Endothelial cell of umbilical vein (primary cell): ENCODE data around the gene SAE1. TPM values are rescaled to one million over a fixed set of nuclear protein-coding genes. Genes with fewer than 3 reads are reported as not detected.

ENCODE experiments used
- BruUV-seq: library from RNA; stranded (reverse); fragments of 400-500 nt; replicated peaks from 2 replicates; lab custom pipeline; 2021; lab: Mats Ljungman, UMichigan
- CTCF ChIA-PET: fragments of 300-600, 350-600 bp; sonication (Branson Sonifier 250); formaldehyde crosslinking; loops from one replicate; lab custom pipeline; 2021; ENCODE audit warnings: antibody characterized with exemption, inconsistent platforms; lab: Charles Lee
- POLR2A ChIA-PET: fragments of 300-600, 350-600 bp; sonication (Branson Sonifier 250); formaldehyde crosslinking; loops from one replicate; lab custom pipeline; 2021; ENCODE audit warnings: antibody characterized with exemption, inconsistent platforms; lab: Charles Lee
- DNase-seq: peaks from one replicate; pipeline ENCODE4 v3.0.0-alpha.2; 2011; ENCODE audit warnings: low read depth, low spot score
- FAIRE-seq: peaks from 2 replicates; lab custom pipeline; 2011; peaks lifted over from hg19 to GRCh38; lab: Jason Lieb, UNC
- H2AFZ ChIP-seq: 2 replicates; pipeline ENCODE4 v1.6.0; 2012; ENCODE audit warnings: low read depth, low read length, control low read depth, inconsistent platforms
- H3K27ac ChIP-seq: 2 replicates; pipeline ENCODE4 v1.5.1; 2011; ENCODE audit warnings: low read depth, mild to moderate bottlenecking, control low read depth, low read length, moderate library complexity; ENCODE audit not compliant: insufficient read depth
- H3K27me3 ChIP-seq, 2 experiments: 2 replicates each; pipeline versions ENCODE4 v1.6.0 to v1.6.1; 2011; ENCODE audit warnings: low read length in 2 of 2, mixed read lengths in 1 of 2; ENCODE audit not compliant: control insufficient read depth in 2 of 2, insufficient read depth in 2 of 2
- H3K36me3 ChIP-seq, 2 experiments: 2 replicates in 1 of 2; 3 replicates in 1 of 2; pipeline ENCODE4 v1.5.1; 2011; ENCODE audit warnings: low read length in 2 of 2, mild to moderate bottlenecking in 1 of 2, moderate library complexity in 1 of 2; ENCODE audit not compliant: control insufficient read depth in 2 of 2, insufficient read depth in 2 of 2; ENCODE audit errors: extremely low read depth in 1 of 2
- H3K4me1 ChIP-seq: 3 replicates; pipeline ENCODE4 v1.5.1; 2011; ENCODE audit warnings: mild to moderate bottlenecking, low read length; ENCODE audit not compliant: control insufficient read depth, insufficient read depth; ENCODE audit errors: extremely low read depth
- H3K4me2 ChIP-seq: 2 replicates; pipeline ENCODE4 v1.6.1; 2011; ENCODE audit warnings: low read length, control low read depth, mixed read lengths; ENCODE audit not compliant: insufficient read depth
- H3K4me3 ChIP-seq, 3 experiments: fragments of 200-600 bp in 1 of 3; sonication (generic), shearing (Covaris generic) in 1 of 3; replicated peaks in 1 of 3; 2 replicates each; pipeline ENCODE4 v1.5.1; 2011 to 2016; ENCODE audit warnings: control low read depth in 3 of 3, low read length in 3 of 3, mild to moderate bottlenecking in 2 of 3, inconsistent platforms in 1 of 3, low read depth in 1 of 3, moderate library complexity in 1 of 3; ENCODE audit not compliant: insufficient read depth in 1 of 3
- H3K79me2 ChIP-seq: 2 replicates; pipeline ENCODE4 v1.6.0; 2012; ENCODE audit warnings: low read length, inconsistent platforms; ENCODE audit not compliant: control insufficient read depth, insufficient read depth
- H3K9ac ChIP-seq: replicated peaks from 2 replicates; pipeline ENCODE3; 2011; ENCODE audit warnings: low read length, control low read depth; ENCODE audit not compliant: insufficient read depth; ENCODE audit errors: extremely low read depth
- H3K9me1 ChIP-seq: replicated peaks from 3 replicates; pipeline ENCODE4 v1.6.0; 2011; ENCODE audit warnings: mild to moderate bottlenecking, low read length; ENCODE audit not compliant: control insufficient read depth, insufficient read depth; ENCODE audit errors: extremely low read depth
- H3K9me3 ChIP-seq: replicated peaks from 2 replicates; pipeline ENCODE4 v1.5.1; 2012; ENCODE audit warnings: low read length, inconsistent platforms; ENCODE audit not compliant: control insufficient read depth, insufficient read depth
- H4K20me1 ChIP-seq: replicated peaks from 2 replicates; pipeline ENCODE3; 2011; ENCODE audit warnings: mild to moderate bottlenecking, low read length; ENCODE audit not compliant: control insufficient read depth, insufficient read depth; ENCODE audit errors: extremely low read depth
- EZH2 ChIP-seq: IDR thresholded peaks from 2 replicates; pipeline ENCODE4 v1.6.1; 2012; ENCODE audit warnings: borderline replicate concordance, low read depth, mild to moderate bottlenecking, moderate library complexity, low read length, inconsistent platforms; ENCODE audit not compliant: severe bottlenecking
- FOS ChIP-seq: IDR thresholded peaks from 2 replicates; pipeline ENCODE4 v1.6.1; 2011; ENCODE audit warnings: mild to moderate bottlenecking, low read length, moderate library complexity, borderline replicate concordance; ENCODE audit not compliant: insufficient read depth
- GATA2 ChIP-seq: IDR thresholded peaks from 2 replicates; pipeline ENCODE4 v1.7.0; 2011; ENCODE audit warnings: low read depth, mild to moderate bottlenecking, moderate library complexity, mixed read lengths, low read length; ENCODE audit not compliant: insufficient read length, insufficient read depth
- JUN ChIP-seq: IDR thresholded peaks from 2 replicates; pipeline ENCODE4 v1.6.1; 2011; ENCODE audit warnings: borderline replicate concordance, low read depth; ENCODE audit not compliant: insufficient read length, insufficient read depth
- MAX ChIP-seq: IDR thresholded peaks from 2 replicates; pipeline ENCODE4 v1.6.1; 2011; ENCODE audit not compliant: insufficient read depth, insufficient read length
- MYC ChIP-seq: IDR thresholded peaks from one replicate; pipeline ENCODE4 v1.6.1; 2011; ENCODE audit warnings: mild to moderate bottlenecking, low read depth, low read length
- POLR2A ChIP-seq: IDR thresholded peaks from 2 replicates; pipeline ENCODE4 v1.6.1; 2012; ENCODE audit warnings: low read depth, mild to moderate bottlenecking, control low read depth, low read length
- POLR2AphosphoS5 ChIP-seq: IDR thresholded peaks from 2 replicates; pipeline ENCODE4 v1.6.1; 2012; ENCODE audit warnings: low read depth, mild to moderate bottlenecking, control low read depth, low read length, moderate library complexity; ENCODE audit not compliant: insufficient read depth
- dilution Hi-C: fragments of 300-500 bp; cut with MboI; formaldehyde crosslinking; loops from one replicate; pipeline ENCODE4 v1.15.0; 2019; ENCODE audit warnings: low sequenced_read_pairs; ENCODE audit not compliant: extremely low pct_ligation_motif_present
- intact Hi-C: fragments of 100-400 bp; cut with micrococcal nuclease; formaldehyde crosslinking; loops from one replicate; pipeline ENCODE4 v1.10.0; 2022
- polyA plus RNA-seq, 4 experiments: library from polyadenylated mRNA; depleted of rRNA in 3 of 4; stranded (reverse) in 3 of 4; unstranded in 1 of 4; fragments of >200 nt; gene quantifications; 2 replicates each; pipeline versions ENCODE4 v1.2.1 to v1.2.3, GENCODE V29; 2011 to 2012; ENCODE audit warnings: missing spikeins in 1 of 4
- total RNA-seq: library from RNA; stranded (reverse); gene quantifications from 2 replicates; pipeline ENCODE4 v1.2.3, GENCODE V29; 2021
- TF ChIP-seq, protein P1 (sequence below), 2 donors: IDR thresholded peaks; 1 replicate in 1 of 2; 2 replicates in 1 of 2; pipeline ENCODE4 v1.5.1; 2011; ENCODE audit warnings: low read length in 2 of 2, mild to moderate bottlenecking in 2 of 2, moderate library complexity in 2 of 2, control low read depth in 1 of 2, inconsistent platforms in 1 of 2, low read depth in 1 of 2; ENCODE audit not compliant: insufficient read depth in 1 of 2; ENCODE audit errors: extremely low read depth in 1 of 2

The SAE1 gene
- total and polyA plus RNA-seq, 2 donors (not counting 3 experiments of a cell fraction or from before 2014, with no cell fraction given) = 165 to 219 TPM

DNA sequence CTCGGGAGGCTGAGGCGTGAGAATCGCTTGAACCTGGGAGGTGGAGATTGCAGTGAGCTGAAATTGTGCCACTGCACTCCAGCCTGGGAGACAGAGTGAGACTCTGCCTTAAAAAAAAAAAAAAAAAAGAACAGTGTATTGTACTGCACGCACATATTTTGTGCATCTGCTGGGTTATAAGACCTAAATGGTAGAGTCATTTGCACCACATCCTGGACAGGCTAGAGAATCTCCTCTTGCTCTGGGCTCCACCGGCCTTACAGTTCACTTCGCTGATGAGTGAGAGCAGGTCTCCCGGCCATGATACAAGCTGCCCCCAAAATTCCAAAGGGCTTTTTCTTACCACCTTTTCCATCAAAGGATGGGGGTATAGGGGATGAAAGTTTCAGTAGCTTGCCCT, 7.2 kb upstream of the SAE1 start:
- Histone ChIP-seq H2AFZ (no peak overlapping the region), H3K27me3 (no peaks in the 10 kb centered on the region), H3K4me1 (no peaks in the 10 kb centered on the region), H3K9me3 (no peaks in the 10 kb centered on the region), H3K27ac (no peak overlapping the region), H3K4me3 (no peak overlapping the region), H3K4me2 (no peak overlapping the region), H3K79me2 (no peaks in the 10 kb centered on the region), H3K36me3 (no peaks in the 10 kb centered on the region), H3K9me1 (no peaks in the 10 kb centered on the region), H4K20me1 (no peaks in the 10 kb centered on the region), H3K9ac (no peak overlapping the region)
- no TSS peak for BruUV-seq
- ChIA-PET POLR2A (interaction anchor here (1.7 kb wide), 1 partner anchor 10 kb away, joined by 5 read pairs; the partner anchor contains the start of gene ZC3H4), CTCF (interaction anchor here (0.6 to 3.4 kb wide), 9 partner anchors 8 to 121 kb away, joined by 3 to 58 read pairs (median 6); partner anchors contain the start of genes SAE1 and ZC3H4)
- no peak for DNase-seq
- no peak for FAIRE-seq
- intact Hi-C loops (no loop called here), dilution Hi-C loops (no loop called here)
- TF ChIP-seq FOS = no peak
- TF ChIP-seq POLR2AphosphoS5 = no peak
- TF ChIP-seq MAX = no peak
- TF ChIP-seq MYC = no peak
- TF ChIP-seq JUN = no peak
- no peak for TF ChIP-seq EZH2
- TF ChIP-seq, protein P1, sequence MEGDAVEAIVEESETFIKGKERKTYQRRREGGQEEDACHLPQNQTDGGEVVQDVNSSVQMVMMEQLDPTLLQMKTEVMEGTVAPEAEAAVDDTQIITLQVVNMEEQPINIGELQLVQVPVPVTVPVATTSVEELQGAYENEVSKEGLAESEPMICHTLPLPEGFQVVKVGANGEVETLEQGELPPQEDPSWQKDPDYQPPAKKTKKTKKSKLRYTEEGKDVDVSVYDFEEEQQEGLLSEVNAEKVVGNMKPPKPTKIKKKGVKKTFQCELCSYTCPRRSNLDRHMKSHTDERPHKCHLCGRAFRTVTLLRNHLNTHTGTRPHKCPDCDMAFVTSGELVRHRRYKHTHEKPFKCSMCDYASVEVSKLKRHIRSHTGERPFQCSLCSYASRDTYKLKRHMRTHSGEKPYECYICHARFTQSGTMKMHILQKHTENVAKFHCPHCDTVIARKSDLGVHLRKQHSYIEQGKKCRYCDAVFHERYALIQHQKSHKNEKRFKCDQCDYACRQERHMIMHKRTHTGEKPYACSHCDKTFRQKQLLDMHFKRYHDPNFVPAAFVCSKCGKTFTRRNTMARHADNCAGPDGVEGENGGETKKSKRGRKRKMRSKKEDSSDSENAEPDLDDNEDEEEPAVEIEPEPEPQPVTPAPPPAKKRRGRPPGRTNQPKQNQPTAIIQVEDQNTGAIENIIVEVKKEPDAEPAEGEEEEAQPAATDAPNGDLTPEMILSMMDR (IDR thresholded peaks at IDR 0.05; ENCODE audit: extremely low read depth in 1 of 2, insufficient read depth in 1 of 2, low read depth in 1 of 2, low read length in 2 of 2) = no peak
- TF ChIP-seq POLR2A = no peak
- no peak for TF ChIP-seq GATA2
